Loucy (cell line): ENCODE measurements around the gene VEZF1.

Experiments
- EZH2phosphoT487 ChIP-seq: fragments of 200-600 bp; IDR thresholded peaks from 2 replicates; pipeline ENCODE4 v1.6.1; 2018; ENCODE audit warnings: antibody characterized with exemption, mild to moderate bottlenecking, moderate library complexity, borderline replicate concordance
- TF ChIP-seq, protein P1 (sequence below): fragments of 200-600 bp; sonication (generic); conservative IDR thresholded peaks from 2 replicates; pipeline ENCODE4 v1.5.1; 2014; ENCODE audit warnings: mild to moderate bottlenecking, antibody characterized with exemption, low read length

DNA sequence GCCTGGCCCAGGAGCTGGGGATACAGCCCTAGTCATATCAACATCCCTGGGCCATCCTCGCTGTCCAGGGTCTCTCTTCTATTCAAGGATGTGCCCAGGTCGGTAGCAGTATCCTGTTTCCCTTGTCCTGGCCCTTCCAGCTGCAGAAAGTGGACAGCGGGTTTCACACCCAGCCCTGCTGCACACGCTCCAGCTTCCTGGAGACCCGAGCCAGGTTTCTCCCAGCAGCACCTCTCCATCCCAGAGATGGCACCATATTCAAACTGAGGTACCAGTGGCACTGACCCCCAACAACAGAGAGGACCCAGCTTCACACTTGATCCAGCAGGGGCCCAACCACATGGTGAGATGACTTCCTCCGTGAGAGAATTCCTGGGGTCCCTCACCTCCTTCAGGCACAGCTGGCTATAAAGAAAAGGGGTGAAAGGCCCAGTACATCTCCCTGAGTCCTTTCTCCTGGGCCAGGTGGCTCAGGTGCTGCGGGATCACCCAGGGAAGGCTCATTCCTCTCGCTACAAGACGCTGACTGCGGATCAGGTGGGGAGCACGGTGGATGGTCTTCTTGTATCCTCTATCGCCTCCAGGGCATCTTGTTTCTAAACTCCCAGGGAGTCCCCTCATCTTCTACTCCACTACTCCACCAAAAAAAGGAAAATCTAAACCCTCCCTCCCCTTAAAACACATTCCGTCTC lies 34.2 kb downstream of the VEZF1 start:
- no peak for TF ChIP-seq EZH2phosphoT487
- TF ChIP-seq, protein P1, sequence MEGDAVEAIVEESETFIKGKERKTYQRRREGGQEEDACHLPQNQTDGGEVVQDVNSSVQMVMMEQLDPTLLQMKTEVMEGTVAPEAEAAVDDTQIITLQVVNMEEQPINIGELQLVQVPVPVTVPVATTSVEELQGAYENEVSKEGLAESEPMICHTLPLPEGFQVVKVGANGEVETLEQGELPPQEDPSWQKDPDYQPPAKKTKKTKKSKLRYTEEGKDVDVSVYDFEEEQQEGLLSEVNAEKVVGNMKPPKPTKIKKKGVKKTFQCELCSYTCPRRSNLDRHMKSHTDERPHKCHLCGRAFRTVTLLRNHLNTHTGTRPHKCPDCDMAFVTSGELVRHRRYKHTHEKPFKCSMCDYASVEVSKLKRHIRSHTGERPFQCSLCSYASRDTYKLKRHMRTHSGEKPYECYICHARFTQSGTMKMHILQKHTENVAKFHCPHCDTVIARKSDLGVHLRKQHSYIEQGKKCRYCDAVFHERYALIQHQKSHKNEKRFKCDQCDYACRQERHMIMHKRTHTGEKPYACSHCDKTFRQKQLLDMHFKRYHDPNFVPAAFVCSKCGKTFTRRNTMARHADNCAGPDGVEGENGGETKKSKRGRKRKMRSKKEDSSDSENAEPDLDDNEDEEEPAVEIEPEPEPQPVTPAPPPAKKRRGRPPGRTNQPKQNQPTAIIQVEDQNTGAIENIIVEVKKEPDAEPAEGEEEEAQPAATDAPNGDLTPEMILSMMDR, result no peak
